K562 (cell line): ENCODE data around the gene TXNRD3. TPM values are rescaled to one million over a fixed set of nuclear protein-coding genes. Genes with fewer than 3 reads are reported as not detected.

Experiments
- ARID1B ChIP-seq: fragments of 450-650 bp; IDR thresholded peaks from 2 replicates; pipeline ENCODE4 v1.6.1; 2016; ENCODE audit warnings: antibody characterized with exemption, mild to moderate bottlenecking, inconsistent platforms
- BCLAF1 ChIP-seq, 2 experiments: fragments of 450-650 bp in 1 of 2; IDR thresholded peaks; 2 replicates each; pipeline ENCODE4 v1.6.1; 2011 to 2017; ENCODE audit warnings: low read depth in 2 of 2, antibody characterized with exemption in 1 of 2, borderline replicate concordance in 1 of 2, low read length in 1 of 2, mild to moderate bottlenecking in 1 of 2, mixed read lengths in 1 of 2; ENCODE audit not compliant: control insufficient read depth in 1 of 2
- CBFA2T3 ChIP-seq: fragments of 450-650 bp; IDR thresholded peaks from 2 replicates; pipeline ENCODE4 v1.6.1; 2017
- ETV6 ChIP-seq, 3 experiments: fragments of 150-350 bp in 1 of 3; sonication (generic) in 1 of 3; formaldehyde crosslinking in 1 of 3; IDR thresholded peaks; 2 replicates each; pipeline versions ENCODE4 v1.6.1 to v1.8.0; 2014 to 2022; ENCODE audit warnings: borderline replicate concordance in 2 of 3, low read depth in 2 of 3, antibody characterized with exemption in 1 of 3, low read length in 1 of 3, mild to moderate bottlenecking in 1 of 3, missing genetic modification reagents in 1 of 3
- GTF2F1 ChIP-seq: IDR thresholded peaks from 2 replicates; pipeline ENCODE4 v1.6.1; 2011; ENCODE audit warnings: low read depth, low read length, improper control_type of control experiment
- JUND ChIP-seq, 2 experiments: IDR thresholded peaks; 2 replicates in 1 of 2; 3 replicates in 1 of 2; pipeline ENCODE4 v1.6.1; 2011; ENCODE audit warnings: borderline replicate concordance in 2 of 2, low read depth in 2 of 2, low read length in 2 of 2, improper control_type of control experiment in 1 of 2, missing biosample characterization in 1 of 2, missing genetic modification characterization in 1 of 2, missing genetic modification reagents in 1 of 2
- NFYB ChIP-seq: IDR thresholded peaks from 2 replicates; pipeline ENCODE4 v1.6.1; 2011; ENCODE audit warnings: mild to moderate bottlenecking, moderate library complexity; ENCODE audit not compliant: insufficient read length; ENCODE audit errors: extremely low read depth
- RFX1 ChIP-seq: fragments of 450-650 bp; IDR thresholded peaks from 2 replicates; pipeline ENCODE4 v1.6.1; 2016; ENCODE audit warnings: mild to moderate bottlenecking, moderate library complexity
- ZNF41 ChIP-seq: fragments of 250-450 bp; sonication (Bioruptor Pico); conservative IDR thresholded peaks from 2 replicates; pipeline ENCODE4 v1.4.0; 2020; ENCODE audit warnings: mild to moderate bottlenecking
- polyA plus RNA-seq, 8 experiments: library from polyadenylated mRNA; depleted of rRNA in 4 of 8; stranded (reverse) in 5 of 8; unstranded in 3 of 8; fragments of >200 nt; fragmentation: Nextera tagmentation in 2 of 8; fragmentation: Illumina TruSeq in 1 of 8; extraction: Ambion mirVana in 2 of 8; extraction: Trizol in 1 of 8; gene quantifications; 2 replicates each; pipeline versions ENCODE4 v1.2.1 to v1.2.3, GENCODE V29; 2011 to 2014; ENCODE audit warnings: inconsistent platforms in 1 of 8, missing spikeins in 1 of 8
- total RNA-seq, 7 experiments: library from RNA; depleted of rRNA in 6 of 7; stranded (reverse); fragments of >200 nt in 6 of 7; fragmentation: Illumina TruSeq in 2 of 7; extraction: Trizol in 2 of 7; gene quantifications; 2 replicates each; pipeline versions ENCODE4 v1.2.1 to v1.2.3, GENCODE V29; 2011 to 2021; ENCODE audit warnings: low replicate concordance in 1 of 7

TXNRD3 gene
- total and polyA plus RNA-seq, 9 of the 15 experiments (the other 6 are each of a cell fraction or from before 2014, with no cell fraction given): 0.96 to 2.3 (median 1.7) TPM

GRCh38 chr3:126699011-126699410, 44.1 kb upstream of the TXNRD3 start (continued):
- TF ChIP-seq BCLAF1 (IDR thresholded peaks at IDR 0.05; ENCODE audit: borderline replicate concordance in 1 of 2, control insufficient read depth in 1 of 2, low read depth in 2 of 2, low read length in 1 of 2) (no peak), RFX1 (no peak), GTF2F1 (no peak), ZNF41 (no peak), ETV6 (IDR thresholded peaks at IDR 0.05; ENCODE audit: borderline replicate concordance in 1 of 2, low read depth in 2 of 2, low read length in 1 of 2) (no peak), ETV6 (CRISPR knock-in tag; IDR thresholded peaks at IDR 0.05; ENCODE audit: borderline replicate concordance) (no peak), CBFA2T3 (peak; percentile 59), NFYB (no peak), ARID1B (peak; percentile 26; the same call in 1 of the 2 replicates), JUND (IDR thresholded peaks at IDR 0.05; ENCODE audit: borderline replicate concordance, low read depth, low read length) (0 out of 2 replicates have a peak, but pooled peaks have one; percentile 19), JUND (tag; IDR thresholded peaks at IDR 0.05; ENCODE audit: borderline replicate concordance, low read depth, low read length) (no peak)
